ENCODE results near the gene SPOCK1.

Gene SPOCK1

GRCh38 chr5:137296213-137296781 lies 202.8 kb downstream of the SPOCK1 start:
- H3K9me3 ChIP-seq (ENCODE audit: control extremely low read depth in 1 of 5, control insufficient read depth in 4 of 5, insufficient read depth in 2 of 5, low read depth in 1 of 5, low read length in 4 of 5): peaks cover 0 to 2% (median 0%) of the 10 kb centered on the region in 5 experiments
- H3K27me3 ChIP-seq (replicated peaks in 2 of 5; ENCODE audit: control insufficient read depth in 4 of 5, insufficient read depth in 5 of 5, low read length in 4 of 5): peaks cover 0 to 7% (median 3%) of the 10 kb centered on the region in 5 experiments
- H3K36me3 ChIP-seq (ENCODE audit: control insufficient read depth in 4 of 4, insufficient read depth in 4 of 4, low read length in 3 of 4): no peaks in the 10 kb centered on the region
- DNase-seq: no peak
- no peak overlapping the region for H3K27ac ChIP-seq (ENCODE audit: insufficient read depth in 1 of 2, low read depth in 1 of 2, low read length in 2 of 2, poor library complexity in 1 of 2, severe bottlenecking in 2 of 2)
- POLR2A ChIA-PET: no interaction called here
- no peaks in the 10 kb centered on the region for H3K4me1 ChIP-seq (ENCODE audit: control extremely low read depth in 1 of 4, control insufficient read depth in 4 of 4, insufficient read depth in 4 of 4, low read length in 3 of 4)
- CTCF ChIA-PET: no interaction called here
- no peak overlapping the region for H3K4me3 ChIP-seq (ENCODE audit: control insufficient read depth in 1 of 7, extremely low read depth in 1 of 7, insufficient read depth in 4 of 7, low read depth in 2 of 7, low read length in 6 of 7)
- WGBS (ENCODE audit: insufficient coverage): 94% methylated on average over 11 of the region's 12 CpGs

DNA sequence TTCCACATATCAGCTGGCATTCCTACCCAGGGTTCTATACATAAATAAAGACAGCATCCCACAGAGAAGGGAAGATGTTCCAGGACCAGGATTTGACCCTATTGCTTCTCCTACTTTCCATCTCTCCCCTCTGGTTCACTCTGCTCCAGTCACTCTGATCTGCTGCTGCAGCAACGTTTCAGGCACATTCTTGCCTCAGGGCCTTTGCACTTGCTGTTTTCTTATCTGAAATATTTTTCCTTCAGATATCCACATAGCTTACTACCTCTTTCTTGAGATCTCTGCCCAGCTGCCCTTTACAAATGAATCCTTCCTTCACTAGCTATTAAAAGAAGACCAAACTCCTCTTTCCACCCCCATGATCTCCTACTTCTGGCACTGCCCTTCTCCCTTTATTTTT lies 204.5 kb downstream of the SPOCK1 start:
- Histone ChIP-seq H3K27ac (ENCODE audit: insufficient read depth in 1 of 2, low read depth in 1 of 2, low read length in 2 of 2, poor library complexity in 1 of 2, severe bottlenecking in 2 of 2) (no peak overlapping the region), H3K4me1 (ENCODE audit: control extremely low read depth in 1 of 4, control insufficient read depth in 4 of 4, insufficient read depth in 4 of 4, low read length in 3 of 4) (no peaks in the 10 kb centered on the region), H3K36me3 (ENCODE audit: control insufficient read depth in 4 of 4, insufficient read depth in 4 of 4, low read length in 3 of 4) (no peaks in the 10 kb centered on the region), H3K27me3 (replicated peaks in 2 of 5; ENCODE audit: control insufficient read depth in 4 of 5, insufficient read depth in 5 of 5, low read length in 4 of 5) (peaks cover 0 to 3% (median 3%) of the 10 kb centered on the region in 5 experiments), H3K9me3 (ENCODE audit: control extremely low read depth in 1 of 5, control insufficient read depth in 4 of 5, insufficient read depth in 2 of 5, low read depth in 1 of 5, low read length in 4 of 5) (no peaks in the 10 kb centered on the region), H3K4me3 (ENCODE audit: control insufficient read depth in 1 of 7, extremely low read depth in 1 of 7, insufficient read depth in 4 of 7, low read depth in 2 of 7, low read length in 6 of 7) (no peak overlapping the region)
- DNase-seq: no peak
- POLR2A ChIA-PET: no interaction called here
- 83% methylated on average over 1 of the region's 1 CpG for WGBS (ENCODE audit: insufficient coverage)
- CTCF ChIA-PET: interaction anchor here (1.0 kb wide), 1 partner anchor 26 kb away, joined by 4 read pairs; no protein-coding TSS in a partner anchor

DNA sequence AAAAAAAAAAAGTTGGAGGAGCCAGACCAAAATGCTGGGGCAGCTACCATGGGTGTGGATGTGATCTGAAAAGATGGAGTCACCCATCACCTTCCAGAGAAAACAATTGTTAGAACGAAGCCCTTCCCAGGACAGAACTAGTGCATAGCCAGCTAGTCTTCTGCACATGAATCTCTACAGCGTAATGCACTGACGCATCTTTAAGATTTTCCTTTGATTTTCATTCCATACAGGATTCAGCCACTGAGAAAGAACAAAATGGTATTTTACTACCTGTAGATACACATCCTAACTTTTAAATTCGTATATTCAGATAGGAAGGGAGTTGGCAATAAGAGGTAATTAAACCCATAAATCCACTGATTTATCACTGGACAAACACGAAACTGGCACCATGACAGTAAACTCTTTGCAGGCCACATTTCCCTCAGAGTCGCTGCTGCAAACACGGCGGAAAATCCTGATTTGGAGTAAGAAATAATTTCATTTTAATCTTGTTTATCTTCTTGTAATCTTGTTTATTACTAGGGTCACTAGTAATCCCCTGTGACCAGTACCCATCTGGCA lies 206.6 kb downstream of the SPOCK1 start:
- H3K27ac ChIP-seq (ENCODE audit: insufficient read depth in 1 of 2, low read depth in 1 of 2, low read length in 2 of 2, poor library complexity in 1 of 2, severe bottlenecking in 2 of 2): no peak overlapping the region
- peaks cover 0 to 7% (median 3%) of the 10 kb centered on the region in 5 experiments for H3K27me3 ChIP-seq (replicated peaks in 2 of 5; ENCODE audit: control insufficient read depth in 4 of 5, insufficient read depth in 5 of 5, low read length in 4 of 5)
- no peaks in the 10 kb centered on the region for H3K36me3 ChIP-seq (ENCODE audit: control insufficient read depth in 4 of 4, insufficient read depth in 4 of 4, low read length in 3 of 4)
- ChIA-PET CTCF (no interaction called here), POLR2A (no interaction called here)
- no peaks in the 10 kb centered on the region for H3K9me3 ChIP-seq (ENCODE audit: control extremely low read depth in 1 of 5, control insufficient read depth in 4 of 5, insufficient read depth in 2 of 5, low read depth in 1 of 5, low read length in 4 of 5)
- no peaks in the 10 kb centered on the region for H3K4me1 ChIP-seq (ENCODE audit: control extremely low read depth in 1 of 4, control insufficient read depth in 4 of 4, insufficient read depth in 4 of 4, low read length in 3 of 4)
- WGBS (ENCODE audit: insufficient coverage): 95% methylated on average over 3 of the region's 8 CpGs
- no peak for DNase-seq
- H3K4me3 ChIP-seq (ENCODE audit: control insufficient read depth in 1 of 7, extremely low read depth in 1 of 7, insufficient read depth in 4 of 7, low read depth in 2 of 7, low read length in 6 of 7): no peak overlapping the region

DNA sequence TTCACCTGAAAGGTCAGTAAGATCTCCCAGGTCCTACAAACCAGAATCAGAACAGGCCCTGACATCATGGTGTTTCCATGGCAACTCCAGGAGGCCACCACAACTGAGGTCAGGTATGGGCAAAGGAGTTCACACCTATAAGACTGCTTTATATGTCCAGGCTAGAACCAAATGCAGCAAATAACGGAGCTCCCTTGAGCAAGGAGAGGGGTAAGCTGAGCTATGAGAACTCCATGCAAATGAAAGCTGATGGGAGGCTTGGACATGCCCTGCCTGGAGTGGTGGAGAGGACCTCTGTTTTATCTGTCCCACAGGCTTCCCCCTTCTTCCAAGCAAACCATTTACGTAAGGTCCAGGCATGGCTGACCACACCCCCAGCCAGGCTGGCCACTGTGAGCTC lies 207.7 kb downstream of the SPOCK1 start:
- H3K4me1 ChIP-seq (ENCODE audit: control extremely low read depth in 1 of 4, control insufficient read depth in 4 of 4, insufficient read depth in 4 of 4, low read length in 3 of 4): no peaks in the 10 kb centered on the region
- no peaks in the 10 kb centered on the region for H3K9me3 ChIP-seq (ENCODE audit: control extremely low read depth in 1 of 5, control insufficient read depth in 4 of 5, insufficient read depth in 2 of 5, low read depth in 1 of 5, low read length in 4 of 5)
- WGBS (ENCODE audit: insufficient coverage): 91% methylated on average over 1 of the region's 2 CpGs
- POLR2A ChIA-PET: no interaction called here
- CTCF ChIA-PET: no interaction called here
- H3K36me3 ChIP-seq (ENCODE audit: control insufficient read depth in 4 of 4, insufficient read depth in 4 of 4, low read length in 3 of 4): no peaks in the 10 kb centered on the region
- no peak overlapping the region for H3K27ac ChIP-seq (ENCODE audit: insufficient read depth in 1 of 2, low read depth in 1 of 2, low read length in 2 of 2, poor library complexity in 1 of 2, severe bottlenecking in 2 of 2)
- no peak for DNase-seq
- no peak overlapping the region for H3K4me3 ChIP-seq (ENCODE audit: control insufficient read depth in 1 of 7, extremely low read depth in 1 of 7, insufficient read depth in 4 of 7, low read depth in 2 of 7, low read length in 6 of 7)
- peaks cover 0 to 7% (median 3%) of the 10 kb centered on the region in 5 experiments for H3K27me3 ChIP-seq (replicated peaks in 2 of 5; ENCODE audit: control insufficient read depth in 4 of 5, insufficient read depth in 5 of 5, low read length in 4 of 5)

DNA sequence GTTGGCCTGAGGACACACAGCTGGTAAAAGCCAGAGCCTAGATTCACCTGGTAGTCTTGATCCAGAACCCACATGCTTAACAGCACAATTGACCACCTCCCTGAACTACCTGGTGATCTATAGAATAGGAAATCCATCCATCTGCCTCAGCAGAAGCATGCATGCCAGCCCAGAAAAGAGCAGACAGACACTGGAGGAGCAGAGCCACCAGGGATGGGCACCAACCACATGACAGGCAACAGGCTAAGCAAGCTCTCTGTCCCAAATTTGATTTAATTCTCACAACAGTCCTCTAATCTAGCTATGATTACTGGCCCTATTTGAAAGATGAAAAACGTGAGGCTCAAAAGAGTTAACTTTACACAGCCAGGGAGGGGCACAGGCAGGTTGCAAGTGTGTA lies 208.1 kb downstream of the SPOCK1 start:
- CTCF ChIA-PET: no interaction called here
- peaks cover 0 to 7% (median 2%) of the 10 kb centered on the region in 5 experiments for H3K27me3 ChIP-seq (replicated peaks in 2 of 5; ENCODE audit: control insufficient read depth in 4 of 5, insufficient read depth in 5 of 5, low read length in 4 of 5)
- POLR2A ChIA-PET: no interaction called here

DNA sequence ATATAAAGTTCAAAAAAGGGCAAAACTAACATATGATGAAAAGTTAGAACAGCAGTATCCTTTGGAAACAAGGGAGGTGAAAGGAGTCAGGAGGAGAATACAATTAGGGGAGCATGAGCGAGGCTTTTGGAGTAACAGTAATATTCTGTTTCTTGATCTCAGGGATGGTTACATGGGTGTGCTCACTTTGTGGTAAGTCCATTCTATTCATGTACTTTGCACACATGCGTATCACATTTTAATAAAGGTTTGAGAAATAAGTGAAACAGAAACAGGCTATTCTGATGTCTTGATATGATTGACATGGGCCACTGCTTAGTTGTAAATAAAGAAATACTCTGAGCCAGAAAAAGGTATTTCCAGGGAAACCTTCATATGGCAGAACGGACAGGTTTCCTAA lies 208.8 kb downstream of the SPOCK1 start:
- Histone ChIP-seq H3K4me1 (ENCODE audit: control extremely low read depth in 1 of 4, control insufficient read depth in 4 of 4, insufficient read depth in 4 of 4, low read length in 3 of 4) (no peaks in the 10 kb centered on the region), H3K9me3 (ENCODE audit: control extremely low read depth in 1 of 5, control insufficient read depth in 4 of 5, insufficient read depth in 2 of 5, low read depth in 1 of 5, low read length in 4 of 5) (no peaks in the 10 kb centered on the region), H3K27ac (ENCODE audit: insufficient read depth in 1 of 2, low read depth in 1 of 2, low read length in 2 of 2, poor library complexity in 1 of 2, severe bottlenecking in 2 of 2) (no peak overlapping the region), H3K36me3 (ENCODE audit: control insufficient read depth in 4 of 4, insufficient read depth in 4 of 4, low read length in 3 of 4) (no peaks in the 10 kb centered on the region), H3K4me3 (ENCODE audit: control insufficient read depth in 1 of 7, extremely low read depth in 1 of 7, insufficient read depth in 4 of 7, low read depth in 2 of 7, low read length in 6 of 7) (no peak overlapping the region), H3K27me3 (replicated peaks in 2 of 5; ENCODE audit: control insufficient read depth in 4 of 5, insufficient read depth in 5 of 5, low read length in 4 of 5) (peaks cover 0 to 7% (median 2%) of the 10 kb centered on the region in 5 experiments)
- no peak for DNase-seq
- POLR2A ChIA-PET: no interaction called here
- 98% methylated on average over 3 of the region's 3 CpGs for WGBS (ENCODE audit: insufficient coverage)
- CTCF ChIA-PET: no interaction called here

More for the DNA sequence above, 208.1 kb downstream of the SPOCK1 start:
- Histone ChIP-seq H3K27ac (ENCODE audit: insufficient read depth in 1 of 2, low read depth in 1 of 2, low read length in 2 of 2, poor library complexity in 1 of 2, severe bottlenecking in 2 of 2) (no peak overlapping the region), H3K4me3 (ENCODE audit: control insufficient read depth in 1 of 7, extremely low read depth in 1 of 7, insufficient read depth in 4 of 7, low read depth in 2 of 7, low read length in 6 of 7) (no peak overlapping the region), H3K9me3 (ENCODE audit: control extremely low read depth in 1 of 5, control insufficient read depth in 4 of 5, insufficient read depth in 2 of 5, low read depth in 1 of 5, low read length in 4 of 5) (no peaks in the 10 kb centered on the region), H3K36me3 (ENCODE audit: control insufficient read depth in 4 of 4, insufficient read depth in 4 of 4, low read length in 3 of 4) (no peaks in the 10 kb centered on the region), H3K4me1 (ENCODE audit: control extremely low read depth in 1 of 4, control insufficient read depth in 4 of 4, insufficient read depth in 4 of 4, low read length in 3 of 4) (no peaks in the 10 kb centered on the region)
- no peak for DNase-seq
- 78% methylated on average over 1 of the region's 1 CpG for WGBS (ENCODE audit: insufficient coverage)

GRCh38 chr5:137289856-137290255 lies 209.3 kb downstream of the SPOCK1 start:
- POLR2A ChIA-PET: no interaction called here
- 86% methylated on average over 1 of the region's 1 CpG for WGBS (ENCODE audit: insufficient coverage)
- Histone ChIP-seq H3K27ac (ENCODE audit: insufficient read depth in 1 of 2, low read depth in 1 of 2, low read length in 2 of 2, poor library complexity in 1 of 2, severe bottlenecking in 2 of 2) (no peak overlapping the region), H3K4me1 (ENCODE audit: control extremely low read depth in 1 of 4, control insufficient read depth in 4 of 4, insufficient read depth in 4 of 4, low read length in 3 of 4) (no peaks in the 10 kb centered on the region), H3K27me3 (replicated peaks in 2 of 5; ENCODE audit: control insufficient read depth in 4 of 5, insufficient read depth in 5 of 5, low read length in 4 of 5) (peaks cover 0 to 7% (median 2%) of the 10 kb centered on the region in 5 experiments), H3K4me3 (ENCODE audit: control insufficient read depth in 1 of 7, extremely low read depth in 1 of 7, insufficient read depth in 4 of 7, low read depth in 2 of 7, low read length in 6 of 7) (no peak overlapping the region), H3K9me3 (ENCODE audit: control extremely low read depth in 1 of 5, control insufficient read depth in 4 of 5, insufficient read depth in 2 of 5, low read depth in 1 of 5, low read length in 4 of 5) (no peaks in the 10 kb centered on the region), H3K36me3 (ENCODE audit: control insufficient read depth in 4 of 4, insufficient read depth in 4 of 4, low read length in 3 of 4) (no peaks in the 10 kb centered on the region)
- DNase-seq: no peak
- CTCF ChIA-PET: no interaction called here
